ENCODE results near the gene PPP1R8. TPM values are rescaled to one million over a fixed set of nuclear protein-coding genes. Genes with fewer than 3 reads are reported as not detected.
"Not testable (repeated sequence)": the region's sequence is repeated elsewhere in the genome, so short reads cannot be mapped to it uniquely, and the experiment has no call there.

The PPP1R8 gene
- total RNA-seq, 1 donor from 2014 or later = 7.1 TPM

DNA sequence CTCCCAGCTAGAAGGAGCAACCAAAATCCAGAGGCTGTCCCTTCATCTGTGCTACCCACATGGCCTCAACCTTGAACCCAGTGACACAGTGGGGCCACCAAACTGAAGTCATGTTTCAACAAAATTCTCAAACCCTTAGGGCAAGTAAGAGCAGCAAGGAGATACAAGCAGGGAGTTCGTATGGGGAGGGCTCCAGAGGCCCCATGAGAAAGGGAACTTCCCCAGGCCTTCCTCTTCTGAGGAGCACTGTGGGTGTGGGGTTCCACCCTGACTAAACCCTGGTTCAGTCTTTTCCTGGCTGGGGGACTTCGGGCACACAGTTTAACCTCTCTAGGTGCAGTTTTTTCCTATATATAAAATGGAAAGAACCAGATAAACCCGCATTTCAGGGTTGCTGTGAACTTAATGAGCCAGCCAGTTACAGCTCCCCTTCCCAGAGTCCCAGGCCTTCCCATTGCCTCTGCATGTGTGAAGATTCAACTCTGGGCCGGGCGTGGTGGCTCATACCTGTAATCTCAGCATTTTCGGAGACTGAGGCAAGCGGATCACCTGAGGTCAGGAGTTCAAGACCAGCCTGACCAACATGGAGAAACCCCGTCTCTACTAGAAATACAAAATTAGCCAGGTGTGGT is 33.8 kb downstream of the PPP1R8 start:
- Histone ChIP-seq H3K4me3 (no peak overlapping the region), H3K27ac (peak overlapping the region in 1 of 2 donors; percentile 54), H3K9me3 (no peaks in the 10 kb centered on the region), H3K27me3 (no peaks in the 10 kb centered on the region), H3K36me3 (no peaks in the 10 kb centered on the region), H3K4me1 (no peaks in the 10 kb centered on the region)
- DNase-seq (ENCODE audit: low spot score in 2 of 2) = no peak
- TF ChIP-seq, protein P1, sequence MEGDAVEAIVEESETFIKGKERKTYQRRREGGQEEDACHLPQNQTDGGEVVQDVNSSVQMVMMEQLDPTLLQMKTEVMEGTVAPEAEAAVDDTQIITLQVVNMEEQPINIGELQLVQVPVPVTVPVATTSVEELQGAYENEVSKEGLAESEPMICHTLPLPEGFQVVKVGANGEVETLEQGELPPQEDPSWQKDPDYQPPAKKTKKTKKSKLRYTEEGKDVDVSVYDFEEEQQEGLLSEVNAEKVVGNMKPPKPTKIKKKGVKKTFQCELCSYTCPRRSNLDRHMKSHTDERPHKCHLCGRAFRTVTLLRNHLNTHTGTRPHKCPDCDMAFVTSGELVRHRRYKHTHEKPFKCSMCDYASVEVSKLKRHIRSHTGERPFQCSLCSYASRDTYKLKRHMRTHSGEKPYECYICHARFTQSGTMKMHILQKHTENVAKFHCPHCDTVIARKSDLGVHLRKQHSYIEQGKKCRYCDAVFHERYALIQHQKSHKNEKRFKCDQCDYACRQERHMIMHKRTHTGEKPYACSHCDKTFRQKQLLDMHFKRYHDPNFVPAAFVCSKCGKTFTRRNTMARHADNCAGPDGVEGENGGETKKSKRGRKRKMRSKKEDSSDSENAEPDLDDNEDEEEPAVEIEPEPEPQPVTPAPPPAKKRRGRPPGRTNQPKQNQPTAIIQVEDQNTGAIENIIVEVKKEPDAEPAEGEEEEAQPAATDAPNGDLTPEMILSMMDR (IDR thresholded peaks at IDR 0.05) = no peak
- intact Hi-C loops (cut with DNase I) = no loop called here

DNA sequence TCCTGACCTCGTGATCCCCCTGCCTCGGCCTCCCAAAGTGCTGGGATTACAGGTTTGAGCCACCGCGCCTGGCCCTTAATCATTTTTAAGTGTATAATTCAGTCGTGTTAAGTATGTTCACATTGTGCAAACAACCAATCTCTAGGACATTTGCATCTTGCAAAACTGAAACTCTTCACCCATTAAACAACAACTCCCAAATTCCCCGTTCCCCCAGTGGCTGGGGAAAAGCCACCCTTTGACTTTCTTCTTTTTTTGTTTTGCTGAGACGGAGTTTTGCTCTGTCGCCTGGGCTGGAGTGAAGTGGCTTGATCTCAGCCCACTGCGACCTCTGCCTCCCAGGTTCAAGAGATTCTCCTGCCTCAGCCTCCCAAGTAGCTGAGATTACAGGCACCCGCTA is 35.2 kb downstream of the PPP1R8 start:
- Histone ChIP-seq H3K9me3 (no peaks in the 10 kb centered on the region), H3K4me3 (no peak overlapping the region), H3K27ac (no peak overlapping the region), H3K27me3 (no peaks in the 10 kb centered on the region), H3K4me1 (no peaks in the 10 kb centered on the region), H3K36me3 (no peaks in the 10 kb centered on the region)
- TF ChIP-seq, protein P1 (IDR thresholded peaks at IDR 0.05) = no peak
- DNase-seq (ENCODE audit: low spot score in 2 of 2) = no peak
- intact Hi-C loops (cut with DNase I) = no loop called here

DNA sequence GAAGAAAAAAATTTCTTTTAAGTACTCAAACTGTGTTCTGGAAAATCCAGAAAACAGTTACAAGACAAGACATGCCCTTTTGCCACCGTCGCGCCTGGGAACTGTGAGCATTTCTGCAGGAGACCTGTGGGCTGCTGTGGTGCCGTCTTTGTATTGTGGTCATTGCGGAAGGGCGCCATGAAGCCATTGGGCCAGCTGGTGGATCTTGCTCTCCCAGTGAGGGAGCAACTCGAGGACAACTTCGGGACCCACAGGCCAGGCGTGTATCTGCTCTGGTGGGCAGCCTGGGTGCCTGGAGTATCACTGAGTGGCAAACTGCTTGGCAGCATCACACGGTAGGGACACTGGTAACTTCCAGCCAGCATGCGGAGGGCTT is 38.0 kb downstream of the PPP1R8 start:
- no peak overlapping the region for H3K27ac ChIP-seq
- intact Hi-C loops (cut with DNase I) = no loop called here
- TF ChIP-seq, protein P1 (IDR thresholded peaks at IDR 0.05) = no peak
- H3K4me3 ChIP-seq = no peak overlapping the region
- H3K27me3 ChIP-seq = no peaks in the 10 kb centered on the region
- no peak for DNase-seq (ENCODE audit: low spot score in 2 of 2)
- peaks cover 2 to 3% of the 10 kb centered on the region in 2 donors for H3K4me1 ChIP-seq
- H3K9me3 ChIP-seq = no peaks in the 10 kb centered on the region
- no peaks in the 10 kb centered on the region for H3K36me3 ChIP-seq

DNA sequence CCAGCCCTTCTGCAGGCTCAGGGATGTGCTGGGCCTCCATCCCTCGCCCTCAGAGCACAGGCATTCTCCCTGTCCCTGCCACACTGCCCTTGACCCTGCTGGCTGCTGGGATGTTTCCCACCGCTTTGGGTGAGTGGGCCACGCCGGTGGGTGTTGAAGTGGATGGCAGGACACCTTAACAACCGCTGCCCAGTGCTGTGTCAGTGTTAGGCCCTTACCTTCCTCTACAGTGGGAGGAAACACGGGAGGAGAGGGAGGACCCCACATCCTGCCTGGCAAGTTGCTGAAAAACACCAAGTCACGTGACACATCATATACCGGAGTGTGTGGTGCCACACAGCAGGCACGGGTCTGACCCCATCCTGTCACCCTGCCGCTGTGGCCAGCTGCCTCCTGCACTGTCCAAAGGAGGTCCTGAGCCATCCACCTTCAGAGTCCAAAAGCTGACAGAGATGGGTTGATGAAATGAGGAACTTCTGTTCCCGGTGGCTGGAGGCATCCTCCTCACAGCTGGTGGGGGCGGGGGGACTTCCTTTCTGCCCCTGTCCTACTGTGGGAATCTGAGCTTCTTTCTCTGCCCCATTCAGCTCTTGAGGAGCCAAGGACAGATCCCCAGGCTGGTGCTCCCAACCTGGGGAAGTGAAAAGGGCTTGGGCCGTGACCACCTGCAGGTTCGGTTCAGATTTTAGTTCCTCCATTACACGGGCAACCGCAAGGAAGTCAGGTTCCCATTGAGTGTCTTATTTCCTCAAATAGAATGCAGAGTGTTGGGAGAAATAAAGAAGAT is 38.5 kb downstream of the PPP1R8 start:
- Histone ChIP-seq H3K4me1 (peaks cover 2 to 3% of the 10 kb centered on the region in 2 donors), H3K27ac (no peak overlapping the region), H3K4me3 (no peak overlapping the region), H3K9me3 (no peaks in the 10 kb centered on the region), H3K27me3 (no peaks in the 10 kb centered on the region), H3K36me3 (no peaks in the 10 kb centered on the region)
- intact Hi-C loops (cut with DNase I) = no loop called here
- TF ChIP-seq, protein P1 (IDR thresholded peaks at IDR 0.05) = no peak
- no peak for DNase-seq (ENCODE audit: low spot score in 2 of 2)

DNA sequence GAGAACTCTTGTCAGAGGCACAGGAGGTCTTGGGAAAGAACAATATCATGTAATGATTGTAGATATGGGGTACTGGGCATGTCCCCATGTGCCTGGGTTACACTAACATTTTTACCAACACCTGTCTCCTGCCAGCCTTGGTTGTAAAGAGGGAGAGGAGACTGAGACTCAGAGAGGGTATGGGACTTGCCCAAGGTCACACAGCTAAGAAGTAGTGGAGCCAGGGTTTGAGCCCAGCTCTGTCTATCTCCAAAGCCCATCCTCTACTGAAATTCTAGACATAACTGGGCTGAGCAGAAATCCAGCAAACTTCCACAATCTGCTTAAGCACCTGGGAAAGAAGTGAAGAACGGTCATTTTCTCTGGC is 39.1 kb downstream of the PPP1R8 start:
- DNase-seq (ENCODE audit: low spot score in 2 of 2) = no peak
- peaks cover 2 to 3% of the 10 kb centered on the region in 2 donors for H3K4me1 ChIP-seq
- H3K4me3 ChIP-seq = no peak overlapping the region
- H3K27me3 ChIP-seq = no peaks in the 10 kb centered on the region
- intact Hi-C loops (cut with DNase I) = no loop called here
- no peaks in the 10 kb centered on the region for H3K36me3 ChIP-seq
- TF ChIP-seq, protein P1 (IDR thresholded peaks at IDR 0.05) = no peak
- no peak overlapping the region for H3K27ac ChIP-seq
- H3K9me3 ChIP-seq = no peaks in the 10 kb centered on the region

DNA sequence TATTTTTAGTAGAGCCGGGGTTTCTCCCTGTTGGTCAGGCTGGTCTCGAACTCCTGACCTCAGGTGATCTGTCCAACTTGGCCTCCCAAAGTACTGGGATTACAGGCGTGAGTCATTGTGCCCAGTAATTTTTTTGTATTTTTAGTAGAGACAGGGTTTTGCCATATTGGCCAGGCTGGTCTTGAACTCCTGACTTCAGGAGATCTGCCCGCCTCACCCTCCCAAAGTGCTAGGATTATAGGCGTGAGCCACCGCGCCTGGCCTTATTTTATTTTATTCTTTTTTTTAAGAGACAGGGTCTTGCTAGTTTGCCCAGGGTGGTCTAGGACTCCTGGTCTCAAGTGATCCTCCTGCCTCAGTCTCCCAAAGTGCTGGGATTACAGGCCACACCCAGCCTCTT is 40.5 kb downstream of the PPP1R8 start:
- H3K36me3 ChIP-seq; H3K27ac ChIP-seq; H3K4me1 ChIP-seq; DNase-seq (ENCODE audit: low spot score in 2 of 2); H3K9me3 ChIP-seq; H3K27me3 ChIP-seq; H3K4me3 ChIP-seq; intact Hi-C loops (cut with DNase I): not testable (repeated sequence)

Measured in ascending aorta (tissue), 2 donors.